Measurements from ENCODE around the gene DCUN1D2.
A peak's percentile ranks its signal among the peaks of the same experiment; 100 is the strongest.

The DCUN1D2 gene

GRCh38 chr13:113518076-113518803 lies 27.7 kb upstream of the DCUN1D2 start:
- no peak for FAIRE-seq

DNA sequence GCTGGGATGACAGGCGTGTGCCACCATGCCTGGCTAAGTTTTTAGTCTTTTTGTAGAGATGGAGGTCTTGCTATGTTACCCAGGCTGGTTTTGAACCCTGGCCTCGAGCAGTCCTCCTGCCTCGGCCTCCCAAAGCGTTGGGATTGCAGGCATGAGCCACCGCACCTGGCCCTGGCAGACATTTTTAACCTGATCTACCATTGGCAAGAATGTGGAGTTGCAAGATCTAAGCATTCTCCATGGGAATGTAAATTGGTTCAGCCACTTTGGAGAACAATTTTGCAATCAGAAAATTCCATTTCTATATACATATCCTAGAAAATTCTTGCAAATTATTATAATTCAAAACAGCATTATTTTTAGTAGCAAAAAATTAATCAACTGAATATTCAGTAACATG lies 24.3 kb upstream of the DCUN1D2 start:
- no peak for FAIRE-seq

DNA sequence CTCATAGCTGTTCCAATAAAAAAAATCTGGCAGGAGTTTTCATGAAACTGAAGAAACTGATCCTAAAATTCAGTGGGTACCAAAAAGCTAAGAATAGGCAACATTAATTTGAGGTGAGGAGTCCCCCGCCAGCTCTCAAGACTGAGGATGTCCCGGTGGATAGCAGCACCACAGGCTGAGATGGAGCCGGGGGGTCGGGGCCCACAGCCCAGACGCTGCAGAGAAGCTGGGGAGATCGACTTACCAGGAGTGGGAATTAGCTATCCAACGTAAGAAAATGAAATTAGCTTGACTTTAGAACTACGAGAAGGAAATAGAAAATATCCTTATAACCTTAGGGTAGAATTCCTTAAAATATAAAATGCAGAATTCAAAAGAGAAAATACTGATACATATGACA lies 23.2 kb upstream of the DCUN1D2 start:
- no peak for FAIRE-seq

GRCh38 chr13:113511361-113511760 lies 20.9 kb upstream of the DCUN1D2 start:
- FAIRE-seq, result no peak

DNA sequence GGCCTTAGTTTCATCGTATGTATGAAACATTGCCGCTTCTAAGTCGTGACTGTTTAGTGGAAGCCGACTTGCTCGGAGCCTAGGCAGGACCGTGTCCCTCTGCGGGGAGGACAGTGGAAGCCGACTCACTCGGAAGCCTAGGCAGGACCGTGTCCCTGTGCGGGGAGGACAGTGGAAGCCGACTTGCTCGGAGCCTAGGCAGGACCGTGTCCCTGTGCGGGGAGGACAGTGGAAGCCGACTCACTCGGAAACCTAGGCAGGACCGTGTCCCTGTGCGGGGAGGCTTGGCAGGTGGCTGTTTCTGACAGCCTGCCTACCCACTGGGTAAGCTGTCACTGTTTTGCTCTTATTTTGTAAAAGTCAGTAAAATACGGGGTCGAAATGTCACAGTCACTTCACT lies 20.4 kb upstream of the DCUN1D2 start:
- no peak for FAIRE-seq

DNA sequence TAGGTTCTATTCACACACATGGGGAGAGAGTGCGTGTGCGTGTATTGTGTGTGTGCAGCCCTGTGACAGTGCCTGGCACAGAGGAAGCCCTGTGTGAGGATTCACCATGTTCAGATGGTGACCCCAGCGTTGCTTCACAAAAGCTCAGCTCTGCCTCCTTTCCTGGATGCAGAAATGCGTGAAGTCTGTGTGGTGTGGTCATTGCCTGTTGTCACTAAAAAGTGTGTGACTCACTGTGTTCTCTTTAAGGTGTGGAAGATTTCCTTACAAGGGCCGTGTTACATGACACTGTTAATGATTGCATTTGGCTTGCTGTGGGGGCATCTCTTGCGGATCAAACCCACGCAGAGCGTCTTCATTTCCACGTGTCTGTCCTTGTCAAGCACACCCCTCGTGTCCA lies 19.5 kb upstream of the DCUN1D2 start:
- no peak for FAIRE-seq

- FAIRE-seq, result no peak
These were observed 18.2 kb upstream of the DCUN1D2 start for GRCh38 chr13:113508521-113509254.

DNA sequence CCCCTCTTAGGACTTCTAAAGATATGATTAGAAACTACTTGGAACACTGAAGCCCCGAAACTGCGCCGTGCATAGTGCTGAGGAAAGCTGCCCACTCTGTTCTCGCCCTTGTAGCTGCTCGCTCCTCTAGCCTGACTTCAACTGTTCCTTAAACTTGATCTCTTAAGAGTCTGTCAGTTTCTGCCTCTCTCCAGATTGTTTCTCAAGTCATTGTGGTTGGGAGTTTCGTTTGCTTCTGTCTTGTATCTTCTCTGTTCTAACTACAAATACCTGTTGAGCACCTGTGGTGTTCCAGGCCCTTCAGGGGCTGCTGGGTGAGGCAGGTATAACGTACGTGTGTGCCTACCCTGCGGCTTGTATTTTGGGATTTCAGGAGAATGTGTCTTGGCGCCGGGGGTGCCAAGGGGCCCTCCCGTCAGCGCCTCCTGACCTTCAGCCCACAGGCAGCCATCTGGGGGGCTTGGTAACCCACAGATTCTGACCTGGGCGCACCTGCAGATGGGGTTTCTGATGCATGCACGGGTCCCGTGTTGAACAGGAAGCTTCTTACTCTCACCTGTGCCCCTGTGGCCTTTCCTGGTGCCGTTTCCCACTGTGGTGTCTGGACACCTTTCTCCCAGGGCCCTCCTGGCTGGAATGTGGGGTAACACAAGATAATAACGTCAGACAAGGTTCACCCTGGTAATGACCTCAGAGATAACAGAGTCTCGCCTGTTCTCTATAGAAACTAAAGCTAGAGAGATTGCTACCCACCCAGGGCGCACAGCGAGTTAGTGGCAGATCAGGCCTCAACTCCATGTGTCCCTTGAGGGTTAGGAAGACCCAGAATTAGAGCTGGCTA lies 17.2 kb upstream of the DCUN1D2 start:
- no peak for FAIRE-seq

GRCh38 chr13:113506871-113507388 lies 16.4 kb upstream of the DCUN1D2 start:
- FAIRE-seq, result no peak

DNA sequence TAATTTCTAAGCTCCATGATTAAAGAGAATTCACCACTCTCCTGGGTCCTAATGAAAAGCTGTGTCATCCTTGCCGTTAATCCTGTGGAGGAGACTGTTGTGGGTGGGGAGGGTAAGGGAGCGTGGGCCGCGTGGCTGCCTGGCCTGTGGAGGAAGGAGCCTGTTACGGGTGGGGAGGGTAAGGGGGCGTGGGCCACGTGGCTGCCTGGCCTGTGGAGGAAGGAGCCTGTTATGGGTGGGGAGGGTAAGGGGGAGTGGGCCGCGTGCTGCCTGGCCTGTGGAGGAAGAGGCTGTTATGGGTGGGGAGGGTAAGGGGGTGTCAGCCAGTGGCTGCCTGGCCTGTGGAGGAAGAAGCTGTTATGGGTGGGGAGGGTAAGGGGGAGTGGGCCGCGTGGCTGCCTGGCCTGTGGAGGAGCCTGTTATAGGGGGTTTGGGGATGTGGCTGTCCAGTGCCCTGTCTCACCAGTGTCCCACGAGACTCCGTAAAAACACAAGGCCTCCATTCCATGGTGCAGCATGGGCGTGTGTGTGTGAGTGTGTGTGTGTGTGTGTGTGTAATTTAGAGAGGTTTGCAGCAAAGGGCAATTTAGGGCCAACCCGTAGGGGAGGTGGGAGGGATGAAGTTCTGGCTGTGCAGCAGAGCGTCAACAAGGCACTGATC lies 15.6 kb upstream of the DCUN1D2 start:
- no peak for FAIRE-seq

GRCh38 chr13:113502686-113503085 lies 12.2 kb upstream of the DCUN1D2 start:
- FAIRE-seq, result no peak

DNA sequence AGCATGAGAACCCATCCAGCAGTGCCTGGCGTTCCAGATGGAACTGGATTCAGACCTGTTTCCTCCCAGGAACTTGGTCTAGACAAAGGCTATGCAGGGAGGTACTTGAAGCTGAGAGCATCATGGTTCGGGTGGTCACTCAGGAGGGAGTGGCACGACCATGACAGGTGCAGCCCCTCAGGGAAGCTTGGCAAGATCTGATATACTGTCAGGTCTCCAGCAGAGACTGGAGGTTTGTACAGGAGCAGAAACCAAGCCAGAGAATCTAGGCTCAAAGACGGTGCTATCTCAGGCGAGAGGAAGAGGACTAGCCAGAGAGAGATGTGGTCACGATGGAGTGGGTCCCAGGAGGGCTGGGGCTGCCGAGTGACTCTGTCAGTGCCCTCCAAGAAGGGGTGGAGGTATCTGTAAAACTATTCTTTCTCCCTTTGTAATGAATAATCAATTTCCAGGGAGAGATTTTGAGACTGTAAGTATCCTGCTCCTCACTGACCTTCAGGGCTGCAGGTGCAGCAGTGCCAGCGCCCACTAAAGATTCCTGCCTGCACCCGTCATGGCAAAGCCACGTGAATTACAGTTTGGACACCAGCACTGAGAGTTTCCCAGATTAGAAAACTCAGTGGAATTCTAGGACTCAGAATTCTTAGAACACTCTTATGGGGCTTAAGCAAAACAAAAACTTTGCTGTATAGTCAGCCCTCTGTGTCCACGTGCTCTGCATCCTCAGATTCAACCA lies 10.2 kb upstream of the DCUN1D2 start:
- no peak for FAIRE-seq

- FAIRE-seq, result no peak
These were observed 9.4 kb upstream of the DCUN1D2 start for GRCh38 chr13:113499936-113500335.

GRCh38 chr13:113498905-113499304 lies 8.4 kb upstream of the DCUN1D2 start:
- no peak for FAIRE-seq

- FAIRE-seq, result no peak
These were observed 6.7 kb upstream of the DCUN1D2 start for GRCh38 chr13:113497217-113497616.

GRCh38 chr13:113495494-113496210 lies 5.1 kb upstream of the DCUN1D2 start:
- FAIRE-seq, result no peak

- FAIRE-seq, result peak; percentile 97
These were observed 2.9 kb upstream of the DCUN1D2 start for GRCh38 chr13:113493315-113493951.

DNA sequence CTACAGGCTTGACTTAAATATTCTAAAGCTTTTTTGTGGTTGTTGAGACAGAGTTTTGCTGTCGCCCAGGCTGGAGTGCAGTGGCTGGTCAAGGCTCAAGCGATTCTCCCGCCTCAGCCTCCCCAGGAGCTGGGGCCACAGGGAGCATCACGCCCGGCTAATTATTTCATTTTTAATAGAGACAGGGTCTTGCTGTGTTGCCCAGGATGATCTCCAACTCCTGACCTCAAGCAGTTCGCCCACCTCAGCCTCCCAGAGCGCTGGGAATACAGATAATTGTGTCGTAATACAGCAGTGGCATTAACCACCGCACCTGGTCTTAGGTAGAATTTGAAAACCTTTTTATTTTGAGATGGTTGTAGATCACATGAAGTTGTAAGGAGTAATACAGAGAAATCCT lies 1.5 kb upstream of the DCUN1D2 start:
- no peak for FAIRE-seq

DNA sequence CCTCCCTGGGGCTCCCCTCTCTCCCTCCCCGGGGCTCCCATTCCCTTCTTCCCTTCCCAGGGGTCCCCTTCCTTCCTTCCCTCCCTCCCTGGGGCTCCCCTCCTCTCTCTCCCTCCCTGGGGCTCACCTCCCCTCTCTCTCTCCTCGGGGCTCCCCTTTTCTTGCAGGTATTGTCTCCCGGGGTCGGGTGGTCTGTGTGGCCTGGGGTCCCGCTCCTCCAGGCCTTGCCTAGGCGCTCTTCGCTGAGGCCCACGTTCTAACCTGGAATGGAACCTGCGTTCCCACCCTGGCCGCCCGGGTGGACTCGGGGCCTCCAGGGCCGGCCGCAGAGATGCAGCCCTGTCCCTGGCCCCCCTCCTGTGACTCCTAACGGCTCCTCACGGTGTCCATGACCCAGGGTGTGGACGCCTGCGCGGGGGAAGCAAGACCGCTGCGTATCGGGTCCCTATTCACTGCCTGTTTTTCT lies 940 bp upstream of the DCUN1D2 start:
- FAIRE-seq, result no peak
